Endothelial cell of umbilical vein (primary cell): ENCODE measurements around the gene CHURC1. TPM values are rescaled to one million over a fixed set of nuclear protein-coding genes. Genes with fewer than 3 reads are reported as not detected.

Experiments
- BruUV-seq: library from RNA; stranded (reverse); fragments of 400-500 nt; replicated peaks from 2 replicates; lab custom pipeline; 2021; lab: Mats Ljungman, UMichigan
- CTCF ChIA-PET: fragments of 300-600, 350-600 bp; sonication (Branson Sonifier 250); formaldehyde crosslinking; loops from one replicate; lab custom pipeline; 2021; ENCODE audit warnings: antibody characterized with exemption, inconsistent platforms; lab: Charles Lee
- POLR2A ChIA-PET: fragments of 300-600, 350-600 bp; sonication (Branson Sonifier 250); formaldehyde crosslinking; loops from one replicate; lab custom pipeline; 2021; ENCODE audit warnings: antibody characterized with exemption, inconsistent platforms; lab: Charles Lee
- DNase-seq: peaks from one replicate; pipeline ENCODE4 v3.0.0-alpha.2; 2011; ENCODE audit warnings: low read depth, low spot score
- FAIRE-seq: peaks from 2 replicates; lab custom pipeline; 2011; peaks lifted over from hg19 to GRCh38; lab: Jason Lieb, UNC
- H2AFZ ChIP-seq: 2 replicates; pipeline ENCODE4 v1.6.0; 2012; ENCODE audit warnings: low read depth, low read length, control low read depth, inconsistent platforms
- H3K27ac ChIP-seq: 2 replicates; pipeline ENCODE4 v1.5.1; 2011; ENCODE audit warnings: low read depth, mild to moderate bottlenecking, control low read depth, low read length, moderate library complexity; ENCODE audit not compliant: insufficient read depth
- H3K27me3 ChIP-seq, 2 experiments: 2 replicates each; pipeline versions ENCODE4 v1.6.0 to v1.6.1; 2011; ENCODE audit warnings: low read length in 2 of 2, mixed read lengths in 1 of 2; ENCODE audit not compliant: control insufficient read depth in 2 of 2, insufficient read depth in 2 of 2
- H3K36me3 ChIP-seq, 2 experiments: 2 replicates in 1 of 2; 3 replicates in 1 of 2; pipeline ENCODE4 v1.5.1; 2011; ENCODE audit warnings: low read length in 2 of 2, mild to moderate bottlenecking in 1 of 2, moderate library complexity in 1 of 2; ENCODE audit not compliant: control insufficient read depth in 2 of 2, insufficient read depth in 2 of 2; ENCODE audit errors: extremely low read depth in 1 of 2
- H3K4me1 ChIP-seq: 3 replicates; pipeline ENCODE4 v1.5.1; 2011; ENCODE audit warnings: mild to moderate bottlenecking, low read length; ENCODE audit not compliant: control insufficient read depth, insufficient read depth; ENCODE audit errors: extremely low read depth
- H3K4me2 ChIP-seq: 2 replicates; pipeline ENCODE4 v1.6.1; 2011; ENCODE audit warnings: low read length, control low read depth, mixed read lengths; ENCODE audit not compliant: insufficient read depth
- H3K4me3 ChIP-seq, 3 experiments: fragments of 200-600 bp in 1 of 3; sonication (generic), shearing (Covaris generic) in 1 of 3; replicated peaks in 1 of 3; 2 replicates each; pipeline ENCODE4 v1.5.1; 2011 to 2016; ENCODE audit warnings: control low read depth in 3 of 3, low read length in 3 of 3, mild to moderate bottlenecking in 2 of 3, inconsistent platforms in 1 of 3, low read depth in 1 of 3, moderate library complexity in 1 of 3; ENCODE audit not compliant: insufficient read depth in 1 of 3
- H3K79me2 ChIP-seq: 2 replicates; pipeline ENCODE4 v1.6.0; 2012; ENCODE audit warnings: low read length, inconsistent platforms; ENCODE audit not compliant: control insufficient read depth, insufficient read depth
- H3K9ac ChIP-seq: replicated peaks from 2 replicates; pipeline ENCODE3; 2011; ENCODE audit warnings: low read length, control low read depth; ENCODE audit not compliant: insufficient read depth; ENCODE audit errors: extremely low read depth
- H3K9me1 ChIP-seq: replicated peaks from 3 replicates; pipeline ENCODE4 v1.6.0; 2011; ENCODE audit warnings: mild to moderate bottlenecking, low read length; ENCODE audit not compliant: control insufficient read depth, insufficient read depth; ENCODE audit errors: extremely low read depth
- H3K9me3 ChIP-seq: replicated peaks from 2 replicates; pipeline ENCODE4 v1.5.1; 2012; ENCODE audit warnings: low read length, inconsistent platforms; ENCODE audit not compliant: control insufficient read depth, insufficient read depth
- H4K20me1 ChIP-seq: replicated peaks from 2 replicates; pipeline ENCODE3; 2011; ENCODE audit warnings: mild to moderate bottlenecking, low read length; ENCODE audit not compliant: control insufficient read depth, insufficient read depth; ENCODE audit errors: extremely low read depth
- EZH2 ChIP-seq: IDR thresholded peaks from 2 replicates; pipeline ENCODE4 v1.6.1; 2012; ENCODE audit warnings: borderline replicate concordance, low read depth, mild to moderate bottlenecking, moderate library complexity, low read length, inconsistent platforms; ENCODE audit not compliant: severe bottlenecking
- GATA2 ChIP-seq: IDR thresholded peaks from 2 replicates; pipeline ENCODE4 v1.7.0; 2011; ENCODE audit warnings: low read depth, mild to moderate bottlenecking, moderate library complexity, mixed read lengths, low read length; ENCODE audit not compliant: insufficient read length, insufficient read depth
- JUN ChIP-seq: IDR thresholded peaks from 2 replicates; pipeline ENCODE4 v1.6.1; 2011; ENCODE audit warnings: borderline replicate concordance, low read depth; ENCODE audit not compliant: insufficient read length, insufficient read depth
- POLR2A ChIP-seq: IDR thresholded peaks from 2 replicates; pipeline ENCODE4 v1.6.1; 2012; ENCODE audit warnings: low read depth, mild to moderate bottlenecking, control low read depth, low read length
- POLR2AphosphoS5 ChIP-seq: IDR thresholded peaks from 2 replicates; pipeline ENCODE4 v1.6.1; 2012; ENCODE audit warnings: low read depth, mild to moderate bottlenecking, control low read depth, low read length, moderate library complexity; ENCODE audit not compliant: insufficient read depth
- dilution Hi-C: fragments of 300-500 bp; cut with MboI; formaldehyde crosslinking; loops from one replicate; pipeline ENCODE4 v1.15.0; 2019; ENCODE audit warnings: low sequenced_read_pairs; ENCODE audit not compliant: extremely low pct_ligation_motif_present
- intact Hi-C: fragments of 100-400 bp; cut with micrococcal nuclease; formaldehyde crosslinking; loops from one replicate; pipeline ENCODE4 v1.10.0; 2022
- polyA plus RNA-seq, 4 experiments: library from polyadenylated mRNA; depleted of rRNA in 3 of 4; stranded (reverse) in 3 of 4; unstranded in 1 of 4; fragments of >200 nt; gene quantifications; 2 replicates each; pipeline versions ENCODE4 v1.2.1 to v1.2.3, GENCODE V29; 2011 to 2012; ENCODE audit warnings: missing spikeins in 1 of 4
- total RNA-seq: library from RNA; stranded (reverse); gene quantifications from 2 replicates; pipeline ENCODE4 v1.2.3, GENCODE V29; 2021
- TF ChIP-seq, protein P1 (sequence below): IDR thresholded peaks from 2 replicates; pipeline ENCODE4 v1.6.1; 2011; ENCODE audit not compliant: insufficient read depth, insufficient read length
- TF ChIP-seq, protein P2 (sequence below), 2 donors: IDR thresholded peaks; 1 replicate in 1 of 2; 2 replicates in 1 of 2; pipeline ENCODE4 v1.5.1; 2011; ENCODE audit warnings: low read length in 2 of 2, mild to moderate bottlenecking in 2 of 2, moderate library complexity in 2 of 2, control low read depth in 1 of 2, inconsistent platforms in 1 of 2, low read depth in 1 of 2; ENCODE audit not compliant: insufficient read depth in 1 of 2; ENCODE audit errors: extremely low read depth in 1 of 2

Gene CHURC1
- total and polyA plus RNA-seq, 2 donors (not counting 3 experiments of a cell fraction or from before 2014, with no cell fraction given) = 44.4 to 62.2 TPM

DNA sequence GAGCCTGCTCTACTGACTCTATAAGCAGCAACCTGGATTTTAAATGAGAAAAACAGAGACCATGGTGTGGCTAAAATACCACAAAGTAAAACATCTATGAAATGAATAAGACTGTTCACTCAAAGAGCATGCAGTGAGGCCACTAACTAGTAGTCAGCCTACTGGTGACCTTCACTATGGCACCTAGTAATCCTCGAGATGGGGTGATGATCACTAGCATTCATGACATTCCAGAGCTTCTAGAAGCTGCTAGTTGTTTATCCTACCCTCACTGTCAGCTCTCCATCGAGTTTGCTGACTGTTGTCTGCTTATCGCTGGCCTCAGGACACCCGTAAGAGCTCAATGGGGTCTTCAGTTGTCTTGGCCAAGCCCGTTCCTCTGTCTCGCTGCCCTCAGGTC is 48.3 kb upstream of the CHURC1 start:
- Histone ChIP-seq H2AFZ (no peak overlapping the region), H3K27ac (no peak overlapping the region), H3K9me1 (no peaks in the 10 kb centered on the region), H3K4me2 (no peak overlapping the region), H3K9me3 (no peaks in the 10 kb centered on the region), H3K4me1 (no peaks in the 10 kb centered on the region), H3K9ac (no peak overlapping the region), H3K36me3 (no peaks in the 10 kb centered on the region), H3K79me2 (no peaks in the 10 kb centered on the region), H3K4me3 (no peak overlapping the region), H3K27me3 (peaks cover 17 to 18% of the 10 kb centered on the region in 2 experiments), H4K20me1 (no peaks in the 10 kb centered on the region)
- CTCF ChIA-PET = interaction anchor here (1.0 to 1.5 kb wide), 3 partner anchors 17 to 43 kb away, joined by 3 to 5 read pairs (median 3); no protein-coding TSS in a partner anchor
- DNase-seq (no peak), FAIRE-seq (no peak)
- dilution Hi-C loops = no loop called here
- TF ChIP-seq POLR2A (no peak), GATA2 (no peak), EZH2 (no peak), POLR2AphosphoS5 (no peak), JUN (no peak)
- TF ChIP-seq, protein P1, sequence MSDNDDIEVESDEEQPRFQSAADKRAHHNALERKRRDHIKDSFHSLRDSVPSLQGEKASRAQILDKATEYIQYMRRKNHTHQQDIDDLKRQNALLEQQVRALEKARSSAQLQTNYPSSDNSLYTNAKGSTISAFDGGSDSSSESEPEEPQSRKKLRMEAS = no peak
- TF ChIP-seq, protein P2, sequence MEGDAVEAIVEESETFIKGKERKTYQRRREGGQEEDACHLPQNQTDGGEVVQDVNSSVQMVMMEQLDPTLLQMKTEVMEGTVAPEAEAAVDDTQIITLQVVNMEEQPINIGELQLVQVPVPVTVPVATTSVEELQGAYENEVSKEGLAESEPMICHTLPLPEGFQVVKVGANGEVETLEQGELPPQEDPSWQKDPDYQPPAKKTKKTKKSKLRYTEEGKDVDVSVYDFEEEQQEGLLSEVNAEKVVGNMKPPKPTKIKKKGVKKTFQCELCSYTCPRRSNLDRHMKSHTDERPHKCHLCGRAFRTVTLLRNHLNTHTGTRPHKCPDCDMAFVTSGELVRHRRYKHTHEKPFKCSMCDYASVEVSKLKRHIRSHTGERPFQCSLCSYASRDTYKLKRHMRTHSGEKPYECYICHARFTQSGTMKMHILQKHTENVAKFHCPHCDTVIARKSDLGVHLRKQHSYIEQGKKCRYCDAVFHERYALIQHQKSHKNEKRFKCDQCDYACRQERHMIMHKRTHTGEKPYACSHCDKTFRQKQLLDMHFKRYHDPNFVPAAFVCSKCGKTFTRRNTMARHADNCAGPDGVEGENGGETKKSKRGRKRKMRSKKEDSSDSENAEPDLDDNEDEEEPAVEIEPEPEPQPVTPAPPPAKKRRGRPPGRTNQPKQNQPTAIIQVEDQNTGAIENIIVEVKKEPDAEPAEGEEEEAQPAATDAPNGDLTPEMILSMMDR (IDR thresholded peaks at IDR 0.05; ENCODE audit: extremely low read depth in 1 of 2, insufficient read depth in 1 of 2, low read depth in 1 of 2, low read length in 2 of 2) = no peak
- intact Hi-C loops = no loop called here
- POLR2A ChIA-PET = no interaction called here
- BruUV-seq = no TSS peak
